ENCODE results near the gene TMEM82. TPM values are rescaled to one million over a fixed set of nuclear protein-coding genes. Genes with fewer than 3 reads are reported as not detected.
"Not testable (repeated sequence)": the region's sequence is repeated elsewhere in the genome, so short reads cannot be mapped to it uniquely, and the experiment has no call there.

TMEM82 gene
- polyA plus RNA-seq = 10 to 100 TPM; 25.3 to 61.3 (median 36.5) TPM
- long read RNA-seq, donor 1 = 0 reads
- long read RNA-seq, donor 2, partial matches to known transcripts = 0 of 4 reads
- long read RNA-seq, donor 2, other reads (novel, unspliced or antisense) = 0 of 4 reads
- long read RNA-seq, donor 3, transcript TMEM82-201 (6 exons, 1,520 nt) = major isoform, 8 of 8 reads
- long read RNA-seq, donor 3, partial matches to known transcripts = 0 of 8 reads
- long read RNA-seq, donor 3, other reads (novel, unspliced or antisense) = 0 of 8 reads
- long read RNA-seq, donor 4 = 0 reads
- long read RNA-seq, donor 5, partial matches to known transcripts = 0 of 2 reads
- long read RNA-seq, donor 5, other reads (novel, unspliced or antisense) = 0 of 2 reads
- long read RNA-seq, donor 6, transcript TMEM82-201 (6 exons, 1,520 nt) = major isoform, 8 of 8 reads
- long read RNA-seq, donor 6, partial matches to known transcripts = 0 of 8 reads
- long read RNA-seq, donor 6, other reads (novel, unspliced or antisense) = 0 of 8 reads
- long read RNA-seq, donor 7 = 0 reads
- long read RNA-seq, donor 8 = 0 reads
- long read RNA-seq, donor 9, partial matches to known transcripts = 0 of 1 reads
- long read RNA-seq, donor 9, other reads (novel, unspliced or antisense) = 0 of 1 reads
- long read RNA-seq, donor 10, partial matches to known transcripts = 0 of 3 reads
- long read RNA-seq, donor 10, other reads (novel, unspliced or antisense) = 0 of 3 reads

DNA sequence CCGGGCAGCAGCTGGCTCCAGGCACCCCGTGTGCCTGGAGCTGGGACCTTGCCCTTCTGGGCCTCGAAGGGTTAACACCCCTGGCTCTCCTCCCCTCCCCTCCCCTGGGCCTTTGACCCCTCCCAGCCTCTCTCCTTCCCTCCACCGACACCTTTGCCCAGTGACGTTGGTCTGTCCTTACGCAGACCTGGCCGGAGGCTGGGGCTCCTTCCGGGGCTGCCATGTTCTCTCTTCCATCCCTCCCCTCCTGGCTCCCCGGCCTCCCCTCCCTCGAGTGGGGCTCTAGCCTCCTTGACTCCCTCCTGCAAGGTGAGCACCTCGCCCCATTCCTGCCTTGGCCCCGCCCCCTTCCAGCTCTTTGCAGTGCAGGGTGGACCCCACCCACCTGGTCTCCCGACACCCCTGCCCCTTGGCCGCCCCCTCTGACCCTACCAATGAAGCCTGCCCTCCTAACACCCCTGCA is at the start of gene TMEM82:
Gene TMEM82 (plus strand): TSS at position 161 of the 463 bp plus-strand sequence. CDS start 61 bp downstream, at position 222.
- Histone ChIP-seq H3K27me3 (ENCODE audit: control insufficient read depth in 3 of 3, insufficient read depth in 3 of 3, low read length in 3 of 3) (no peaks in the 10 kb centered on the region), H3K36me3 (ENCODE audit: control insufficient read depth in 3 of 3, insufficient read depth in 2 of 3, low read depth in 1 of 3, low read length in 3 of 3) (peaks cover 0 to 29% (median 0%) of the 10 kb centered on the region in 3 donors), H3K27ac (ENCODE audit: low read depth in 1 of 3, low read length in 2 of 3) (peak within 1 kb of the TSS; percentile 83 to 90 (median 84)), H3K9me3 (ENCODE audit: control insufficient read depth in 2 of 2, insufficient read depth in 1 of 2, low read depth in 1 of 2, low read length in 1 of 2) (no peaks in the 10 kb centered on the region), H3K4me3 (ENCODE audit: low read depth in 1 of 3, low read length in 3 of 3) (peak within 1 kb of the TSS in 2 of 3 donors; percentile 49 to 62), H3K4me1 (ENCODE audit: control insufficient read depth in 3 of 3, insufficient read depth in 2 of 3, low read depth in 1 of 3, low read length in 2 of 3) (peaks cover 0 to 30% (median 0%) of the 10 kb centered on the region in 3 donors)
- FAIRE-seq = no peak
- peak; percentile 88 to 95 for DNase-seq
- WGBS, 3 donors = 6 to 29% (median 24%) methylated on average over 12 to 14 of the region's 14 CpGs

DNA sequence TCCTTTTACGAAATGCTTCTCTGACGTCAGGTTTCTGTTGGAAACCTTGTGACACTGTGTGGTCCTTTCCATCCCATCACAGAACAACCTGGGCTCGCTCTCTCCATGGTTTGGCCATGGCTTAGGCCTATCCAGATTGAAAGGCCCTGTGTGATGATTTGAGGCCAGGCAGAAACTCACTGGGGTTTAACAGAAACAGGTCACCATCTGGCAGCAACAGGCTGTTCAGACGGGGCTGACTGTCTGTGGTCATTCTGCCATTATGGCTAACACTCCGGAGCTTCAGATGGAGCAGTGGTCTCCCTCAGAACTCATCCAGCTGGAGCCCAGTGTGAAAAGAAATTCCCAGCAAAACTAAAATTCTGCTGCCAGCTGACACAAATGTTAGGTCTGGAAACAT is 48.9 kb upstream of the TMEM82 start:
- DNase-seq (no peak), FAIRE-seq (no peak)
- H3K27ac ChIP-seq (ENCODE audit: low read depth in 1 of 3, low read length in 2 of 3) = no peak overlapping the region
- H3K36me3 ChIP-seq (ENCODE audit: control insufficient read depth in 3 of 3, insufficient read depth in 2 of 3, low read depth in 1 of 3, low read length in 3 of 3) = peaks cover 0 to 36% (median 3%) of the 10 kb centered on the region in 3 donors
- H3K4me1 ChIP-seq (ENCODE audit: control insufficient read depth in 3 of 3, insufficient read depth in 2 of 3, low read depth in 1 of 3, low read length in 2 of 3) = peaks cover 0 to 3% (median 0%) of the 10 kb centered on the region in 3 donors
- no peak overlapping the region for H3K4me3 ChIP-seq (ENCODE audit: low read depth in 1 of 3, low read length in 3 of 3)
- 83 to 93% (median 88%) methylated on average over 5 of the region's 5 CpGs for WGBS, 3 donors
- H3K27me3 ChIP-seq (ENCODE audit: control insufficient read depth in 3 of 3, insufficient read depth in 3 of 3, low read length in 3 of 3) = no peaks in the 10 kb centered on the region
- H3K9me3 ChIP-seq (ENCODE audit: control insufficient read depth in 2 of 2, insufficient read depth in 1 of 2, low read depth in 1 of 2, low read length in 1 of 2) = no peaks in the 10 kb centered on the region

DNA sequence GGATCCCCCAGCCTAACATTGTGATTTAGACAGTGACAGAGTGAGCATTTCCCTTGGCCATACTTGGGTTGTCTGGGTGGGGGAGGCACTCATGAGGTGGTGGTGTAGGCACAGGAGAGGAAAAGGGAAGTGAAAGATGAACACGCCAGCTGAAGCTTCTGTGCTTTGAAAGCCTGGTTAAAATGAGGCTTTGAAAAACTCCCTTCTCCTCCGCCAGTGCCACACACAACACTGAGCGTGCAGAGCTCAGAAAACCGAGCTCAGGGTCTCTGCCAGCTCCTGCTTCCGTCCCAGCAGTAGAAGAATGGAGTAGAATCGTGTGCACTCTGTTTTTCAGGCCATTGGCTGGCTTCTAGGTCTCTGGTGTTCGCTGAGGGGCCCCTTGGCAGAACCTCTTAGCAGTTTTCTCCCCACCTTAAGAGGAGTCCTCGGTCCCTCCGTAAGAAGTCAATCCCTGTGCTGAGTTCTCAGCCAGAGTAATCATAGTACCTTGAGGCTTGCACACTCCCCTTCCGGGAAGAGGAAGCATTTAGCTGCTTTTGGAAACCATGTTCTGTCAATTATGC is 45.3 kb upstream of the TMEM82 start:
- H3K9me3 ChIP-seq (ENCODE audit: control insufficient read depth in 2 of 2, insufficient read depth in 1 of 2, low read depth in 1 of 2, low read length in 1 of 2) = no peaks in the 10 kb centered on the region
- FAIRE-seq (no peak), DNase-seq (no peak)
- H3K27ac ChIP-seq (ENCODE audit: low read depth in 1 of 3, low read length in 2 of 3) = peak overlapping the region in 1 of 3 donors; percentile 81
- H3K4me1 ChIP-seq (ENCODE audit: control insufficient read depth in 3 of 3, insufficient read depth in 2 of 3, low read depth in 1 of 3, low read length in 2 of 3) = peaks cover 0 to 3% (median 0%) of the 10 kb centered on the region in 3 donors
- peaks cover 0 to 26% (median 0%) of the 10 kb centered on the region in 3 donors for H3K36me3 ChIP-seq (ENCODE audit: control insufficient read depth in 3 of 3, insufficient read depth in 2 of 3, low read depth in 1 of 3, low read length in 3 of 3)
- H3K4me3 ChIP-seq (ENCODE audit: low read depth in 1 of 3, low read length in 3 of 3) = no peak overlapping the region
- 53 to 78% (median 60%) methylated on average over 10 of the region's 10 CpGs for WGBS, 3 donors
- no peaks in the 10 kb centered on the region for H3K27me3 ChIP-seq (ENCODE audit: control insufficient read depth in 3 of 3, insufficient read depth in 3 of 3, low read length in 3 of 3)

DNA sequence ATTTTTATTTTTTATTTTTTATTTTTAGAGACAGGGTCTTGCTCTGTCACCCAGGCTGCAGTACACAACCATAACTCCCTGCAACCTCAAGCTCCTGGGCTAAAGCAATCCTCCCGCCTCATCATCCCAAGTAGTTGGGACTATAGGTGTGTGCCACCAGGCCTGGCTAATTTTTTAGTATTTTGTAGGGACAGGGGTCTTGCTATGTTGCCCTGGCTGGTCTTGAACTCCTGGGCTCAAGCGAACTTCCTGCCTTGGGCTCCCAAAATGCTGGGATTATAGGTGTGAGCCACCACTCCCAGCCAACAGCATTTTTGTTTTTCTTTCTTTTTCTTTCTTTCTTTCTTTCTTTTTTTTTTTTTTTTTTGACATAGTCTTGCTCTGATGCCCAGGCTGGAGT is 44.1 kb upstream of the TMEM82 start:
- Histone ChIP-seq H3K36me3 (ENCODE audit: control insufficient read depth in 3 of 3, insufficient read depth in 2 of 3, low read depth in 1 of 3, low read length in 3 of 3) (peaks cover 0 to 28% (median 0%) of the 10 kb centered on the region in 3 donors), H3K27me3 (ENCODE audit: control insufficient read depth in 3 of 3, insufficient read depth in 3 of 3, low read length in 3 of 3) (no peaks in the 10 kb centered on the region), H3K9me3 (ENCODE audit: control insufficient read depth in 2 of 2, insufficient read depth in 1 of 2, low read depth in 1 of 2, low read length in 1 of 2) (no peaks in the 10 kb centered on the region), H3K4me3 (ENCODE audit: low read depth in 1 of 3, low read length in 3 of 3) (no peak overlapping the region), H3K27ac (ENCODE audit: low read depth in 1 of 3, low read length in 2 of 3) (no peak overlapping the region), H3K4me1 (ENCODE audit: control insufficient read depth in 3 of 3, insufficient read depth in 2 of 3, low read depth in 1 of 3, low read length in 2 of 3) (peaks cover 0 to 5% (median 5%) of the 10 kb centered on the region in 3 donors)
- FAIRE-seq (no peak), DNase-seq (no peak)
- 96 to 100% (median 98%) methylated on average over 2 of the region's 2 CpGs for WGBS, 3 donors

DNA sequence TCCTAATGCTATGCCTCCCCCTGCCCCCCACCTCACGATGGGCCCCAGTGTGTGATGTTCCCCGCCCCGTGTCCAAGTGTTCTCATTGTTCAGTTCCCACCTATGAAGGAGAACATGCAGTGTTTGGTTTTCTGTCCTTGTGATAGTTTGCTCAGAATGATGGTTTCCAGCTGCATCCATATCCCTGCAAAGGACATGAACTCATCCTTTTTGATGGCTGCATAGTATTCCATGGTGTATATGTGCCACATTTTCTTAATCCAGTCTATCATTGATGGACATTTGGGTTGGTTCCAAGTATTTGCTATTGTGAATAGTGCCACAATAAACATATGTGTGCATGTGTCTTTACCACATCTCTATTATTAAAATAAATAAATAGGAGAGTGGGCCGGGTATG is 43.0 kb upstream of the TMEM82 start:
- 95 to 96% (median 96%) methylated on average over 4 of the region's 4 CpGs for WGBS, 3 donors
- FAIRE-seq; H3K4me3 ChIP-seq (ENCODE audit: low read depth in 1 of 3, low read length in 3 of 3); DNase-seq; H3K27ac ChIP-seq (ENCODE audit: low read depth in 1 of 3, low read length in 2 of 3); H3K27me3 ChIP-seq (ENCODE audit: control insufficient read depth in 3 of 3, insufficient read depth in 3 of 3, low read length in 3 of 3); H3K9me3 ChIP-seq (ENCODE audit: control insufficient read depth in 2 of 2, insufficient read depth in 1 of 2, low read depth in 1 of 2, low read length in 1 of 2): not testable (repeated sequence)
- Histone ChIP-seq H3K4me1 (ENCODE audit: control insufficient read depth in 3 of 3, insufficient read depth in 2 of 3, low read depth in 1 of 3, low read length in 2 of 3) (peaks cover 0 to 13% (median 2%) of the 10 kb centered on the region in 3 donors), H3K36me3 (ENCODE audit: control insufficient read depth in 3 of 3, insufficient read depth in 2 of 3, low read depth in 1 of 3, low read length in 3 of 3) (peaks cover 0 to 25% (median 0%) of the 10 kb centered on the region in 3 donors)

DNA sequence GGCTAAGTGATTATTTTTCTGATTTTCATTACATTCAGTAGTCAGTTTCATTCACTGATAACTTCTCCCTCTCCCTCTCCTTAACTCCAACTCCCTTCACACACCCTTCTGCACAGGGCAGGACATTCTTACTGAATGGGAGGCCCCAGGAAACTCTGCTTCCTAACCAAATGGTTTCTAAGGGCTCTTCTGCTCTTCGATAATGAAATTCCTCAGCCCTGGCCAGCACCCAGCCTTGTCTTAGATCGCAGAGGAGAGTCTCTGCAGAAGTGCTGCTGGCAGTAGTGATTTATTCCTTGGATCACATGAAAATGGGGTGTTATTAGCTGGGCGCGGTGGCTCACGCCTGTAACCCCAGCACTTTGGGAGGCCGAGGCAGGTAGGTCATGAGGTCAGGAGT is 41.8 kb upstream of the TMEM82 start:
- Histone ChIP-seq H3K36me3 (ENCODE audit: control insufficient read depth in 3 of 3, insufficient read depth in 2 of 3, low read depth in 1 of 3, low read length in 3 of 3) (peaks cover 0 to 34% (median 0%) of the 10 kb centered on the region in 3 donors), H3K4me1 (ENCODE audit: control insufficient read depth in 3 of 3, insufficient read depth in 2 of 3, low read depth in 1 of 3, low read length in 2 of 3) (peaks cover 0 to 13% (median 2%) of the 10 kb centered on the region in 3 donors), H3K27me3 (ENCODE audit: control insufficient read depth in 3 of 3, insufficient read depth in 3 of 3, low read length in 3 of 3) (no peaks in the 10 kb centered on the region), H3K27ac (ENCODE audit: low read depth in 1 of 3, low read length in 2 of 3) (peak overlapping the region in 1 of 3 donors; percentile 11), H3K9me3 (ENCODE audit: control insufficient read depth in 2 of 2, insufficient read depth in 1 of 2, low read depth in 1 of 2, low read length in 1 of 2) (no peaks in the 10 kb centered on the region), H3K4me3 (ENCODE audit: low read depth in 1 of 3, low read length in 3 of 3) (no peak overlapping the region)
- FAIRE-seq (no peak), DNase-seq (no peak)
- WGBS, 3 donors = 72 to 88% (median 87%) methylated on average over 6 of the region's 6 CpGs

DNA sequence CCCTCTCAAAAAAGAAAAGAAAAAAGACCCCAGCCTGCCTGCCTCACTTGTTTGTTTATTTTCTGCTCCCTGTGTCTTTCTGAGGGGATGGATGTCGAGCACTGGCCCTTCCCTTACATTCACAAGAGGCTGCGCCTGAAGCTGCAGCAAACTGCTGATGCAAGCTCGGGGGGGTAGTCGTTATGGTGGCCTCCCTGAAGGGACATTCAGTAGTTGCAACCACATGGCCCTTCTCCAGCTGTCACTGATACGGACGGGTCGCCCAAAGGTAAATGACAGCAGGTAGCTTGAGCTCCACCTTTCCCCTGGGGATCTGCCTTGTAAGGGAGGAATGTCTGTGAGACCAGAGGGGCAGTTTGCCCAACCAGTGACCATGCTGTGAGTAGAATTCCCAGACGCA is 40.5 kb upstream of the TMEM82 start:
- Histone ChIP-seq H3K27ac (ENCODE audit: low read depth in 1 of 3, low read length in 2 of 3) (no peak overlapping the region), H3K4me1 (ENCODE audit: control insufficient read depth in 3 of 3, insufficient read depth in 2 of 3, low read depth in 1 of 3, low read length in 2 of 3) (peaks cover 0 to 13% (median 2%) of the 10 kb centered on the region in 3 donors), H3K4me3 (ENCODE audit: low read depth in 1 of 3, low read length in 3 of 3) (no peak overlapping the region), H3K36me3 (ENCODE audit: control insufficient read depth in 3 of 3, insufficient read depth in 2 of 3, low read depth in 1 of 3, low read length in 3 of 3) (peaks cover 0 to 36% (median 0%) of the 10 kb centered on the region in 3 donors), H3K9me3 (ENCODE audit: control insufficient read depth in 2 of 2, insufficient read depth in 1 of 2, low read depth in 1 of 2, low read length in 1 of 2) (no peaks in the 10 kb centered on the region), H3K27me3 (ENCODE audit: control insufficient read depth in 3 of 3, insufficient read depth in 3 of 3, low read length in 3 of 3) (no peaks in the 10 kb centered on the region)
- 89 to 91% (median 90%) methylated on average over 8 of the region's 8 CpGs for WGBS, 3 donors
- FAIRE-seq (no peak), DNase-seq (no peak)
